GM23338 (cell line): ENCODE measurements around the gene RALGPS1. TPM values are rescaled to one million over a fixed set of nuclear protein-coding genes. Genes with fewer than 3 reads are reported as not detected.

Experiments used
- ATAC-seq: fragments of 200-7000 bp; cut with Tn5 transposase; 3 replicates; pipeline ENCODE4 v1.9.1; 2020
- DNase-seq: peaks from one replicate; pipeline ENCODE4 v3.0.0-alpha.2; 2015; ENCODE audit warnings: low spot score
- H2AFZ ChIP-seq: fragments of 200-600 bp; sonication (generic); 2 replicates; pipeline ENCODE4 v1.8.0; 2016; ENCODE audit warnings: antibody characterized with exemption, mild to moderate bottlenecking, moderate library complexity
- H3F3A ChIP-seq: fragments of 200-600 bp; sonication (generic); replicated peaks from 2 replicates; pipeline ENCODE4 v1.8.0; 2017; ENCODE audit warnings: antibody characterized with exemption, mixed run types, low read depth
- H3K27ac ChIP-seq: fragments of 200-600 bp; sonication (generic); 2 replicates; pipeline ENCODE4 v1.6.1; 2016; ENCODE audit warnings: low read depth
- H3K27me3 ChIP-seq: fragments of 200-600 bp; sonication (generic); 2 replicates; pipeline ENCODE4 v1.8.0; 2016; ENCODE audit warnings: mild to moderate bottlenecking, mixed run types, moderate library complexity; ENCODE audit not compliant: insufficient read depth
- H3K36me3 ChIP-seq: fragments of 200-600 bp; sonication (generic); 2 replicates; pipeline ENCODE4 v1.8.0; 2016; ENCODE audit warnings: mild to moderate bottlenecking; ENCODE audit not compliant: insufficient read depth
- H3K4me1 ChIP-seq: fragments of 200-600 bp; sonication (generic); 2 replicates; pipeline ENCODE4 v1.8.0; 2016; ENCODE audit warnings: mild to moderate bottlenecking, moderate library complexity; ENCODE audit not compliant: insufficient read depth
- H3K4me2 ChIP-seq: fragments of 200-600 bp; sonication (generic); 2 replicates; pipeline ENCODE4 v1.7.1; 2017; ENCODE audit warnings: mixed run types
- H3K4me3 ChIP-seq: fragments of 200-600 bp; sonication (generic); 2 replicates; pipeline ENCODE4 v1.6.1; 2016; ENCODE audit warnings: mixed run types
- H3K79me2 ChIP-seq: fragments of 200-600 bp; sonication (generic); replicated peaks from 2 replicates; pipeline ENCODE4 v1.8.0; 2017; ENCODE audit warnings: mild to moderate bottlenecking; ENCODE audit not compliant: insufficient read depth
- H3K9me2 ChIP-seq: fragments of 200-600 bp; sonication (generic); 2 replicates; pipeline ENCODE4 v1.8.0; 2017; ENCODE audit not compliant: insufficient read depth
- H4K20me1 ChIP-seq: fragments of 200-600 bp; sonication (generic); replicated peaks from 2 replicates; pipeline ENCODE4 v1.8.0; 2017; ENCODE audit warnings: mild to moderate bottlenecking; ENCODE audit not compliant: insufficient read depth
- H3K27ac Mint-ChIP-seq: 2 replicates; pipeline ENCODE4 v1.8.0; 2020; ENCODE audit warnings: inconsistent platforms, mild to moderate bottlenecking, moderate library complexity, mixed read lengths
- H3K27me3 Mint-ChIP-seq: 3 replicates; pipeline ENCODE4 v1.8.0; 2022; ENCODE audit warnings: low read depth, mild to moderate bottlenecking, moderate library complexity, mixed read lengths, inconsistent platforms; ENCODE audit not compliant: insufficient read depth, poor library complexity
- H3K36me3 Mint-ChIP-seq: 3 replicates; pipeline ENCODE4 v1.8.0; 2021; ENCODE audit warnings: low read depth, mild to moderate bottlenecking, inconsistent platforms, moderate library complexity, mixed read lengths
- H3K4me1 Mint-ChIP-seq: 3 replicates; pipeline ENCODE4 v1.8.0; 2020; ENCODE audit warnings: mild to moderate bottlenecking, inconsistent platforms, mixed read lengths
- H3K4me3 Mint-ChIP-seq: 3 replicates; pipeline ENCODE4 v1.8.0; 2021; ENCODE audit warnings: moderate library complexity, mild to moderate bottlenecking, inconsistent platforms, mixed read lengths
- H3K9me3 Mint-ChIP-seq: 3 replicates; pipeline ENCODE4 v1.8.0; 2020; ENCODE audit warnings: moderate library complexity, mild to moderate bottlenecking, inconsistent platforms, mixed read lengths
- CTCF ChIP-seq, 2 experiments: fragments of 200-600 bp in 1 of 2; sonication (generic) in 1 of 2; conservative IDR thresholded peaks; 2 replicates each; pipeline versions ENCODE4 v1.5.1 to v1.6.1; 2016 to 2017; ENCODE audit warnings: antibody characterized with exemption in 2 of 2, low read depth in 2 of 2, mild to moderate bottlenecking in 2 of 2, moderate library complexity in 1 of 2
- ETS1 ChIP-seq: IDR thresholded peaks from 2 replicates; pipeline ENCODE4 v1.6.1; 2016; ENCODE audit warnings: antibody characterized with exemption
- EZH2phosphoT487 ChIP-seq: fragments of 200-600 bp; sonication (generic); IDR thresholded peaks from one replicate; pipeline ENCODE4 v1.8.1; 2018; ENCODE audit warnings: antibody characterized with exemption; ENCODE audit not compliant: unreplicated experiment
- REST ChIP-seq: IDR thresholded peaks from one replicate; pipeline ENCODE4 v1.6.1; 2018; ENCODE audit warnings: antibody characterized with exemption; ENCODE audit not compliant: unreplicated experiment
- ZNF462 ChIP-seq: fragments of 250-450 bp; sonication (Bioruptor Pico); IDR thresholded peaks from 2 replicates; pipeline ENCODE4 v1.5.0; 2020; ENCODE audit warnings: mild to moderate bottlenecking, moderate library complexity
- polyA plus RNA-seq: library from polyadenylated mRNA; unstranded; fragments of >200 nt; fragmentation: Nextera tagmentation; extraction: Ambion mirVana; gene quantifications from 2 replicates; pipeline ENCODE4 v1.2.1, GENCODE V29; 2016
- total RNA-seq: library from RNA; depleted of rRNA; stranded (reverse); fragments of >200 nt; shearing (Covaris generic); gene quantifications from 2 replicates; pipeline ENCODE4 v1.2.3, GENCODE V29; 2014

RALGPS1 gene
- total and polyA plus RNA-seq, 2 experiments from 2014 or later: 18.2 to 57.1 TPM

- TF ChIP-seq ZNF462 (CRISPR knock-in tag) (no peak), ETS1 (no peak), EZH2phosphoT487 (no peak)
Measured at GRCh38 chr9:126952205-126952977, 37.8 kb downstream of the RALGPS1 start (continued).

GRCh38 chr9:126953041-126953809 lies 38.6 kb downstream of the RALGPS1 start:
- Histone ChIP-seq H3K27ac (no peak overlapping the region), H3K4me3 (no peak overlapping the region), H3K9me2 (no peaks in the 10 kb centered on the region), H3K4me1 (no peaks in the 10 kb centered on the region), H4K20me1 (no peaks in the 10 kb centered on the region; the same call in 1 of the 2 replicates), H3F3A (no peaks in the 10 kb centered on the region), H3K79me2 (peaks cover 7% of the 10 kb centered on the region; the same call in 1 of the 2 replicates), H3K36me3 (no peaks in the 10 kb centered on the region), H3K4me2 (no peak overlapping the region), H3K27me3 (no peaks in the 10 kb centered on the region), H2AFZ (no peak overlapping the region)
- H3K27ac Mint-ChIP-seq: no peak overlapping the region
- no peak overlapping the region for H3K4me3 Mint-ChIP-seq
- peaks cover 1% of the 10 kb centered on the region for H3K27me3 Mint-ChIP-seq
- ATAC-seq: no peak
- H3K9me3 Mint-ChIP-seq: no peaks in the 10 kb centered on the region
- H3K36me3 Mint-ChIP-seq: no peaks in the 10 kb centered on the region
- peaks cover 2% of the 10 kb centered on the region; the same call in 2 of the 3 replicates for H3K4me1 Mint-ChIP-seq
- no peak for DNase-seq
- TF ChIP-seq CTCF (conservative IDR thresholded peaks at IDR 0.05; ENCODE audit: low read depth in 2 of 2): no peak
- TF ChIP-seq REST: no peak
- no peak for TF ChIP-seq EZH2phosphoT487
